HG03135 (cell line): ENCODE results near the gene SAMD3.
"Not testable (repeated sequence)": the region's sequence is repeated elsewhere in the genome, so short reads cannot be mapped to it uniquely, and the experiment has no call there.

Experiments
- ATAC-seq: cut with Tn5 transposase; IDR thresholded peaks from one replicate; pipeline ENCODE4 v1.9.1; 2021; ENCODE audit warnings: mild to moderate bottlenecking, moderate library complexity; ENCODE audit not compliant: unreplicated experiment

SAMD3 gene

GRCh38 chr6:130176378-130176777, 46.4 kb downstream of the SAMD3 start:
- no peak for ATAC-seq

- not testable (repeated sequence) for ATAC-seq
Observed at GRCh38 chr6:130173377-130174004, 49.3 kb downstream of the SAMD3 start.

- ATAC-seq, result not testable (repeated sequence)
Observed at GRCh38 chr6:130170160-130170559, 52.6 kb downstream of the SAMD3 start.

- no peak for ATAC-seq
Observed at GRCh38 chr6:130167655-130168054, 55.1 kb downstream of the SAMD3 start.

GRCh38 chr6:130164251-130164650, 58.5 kb downstream of the SAMD3 start:
- no peak for ATAC-seq

GRCh38 chr6:130163266-130163665, 59.5 kb downstream of the SAMD3 start:
- no peak for ATAC-seq

- ATAC-seq, result no peak
Observed at GRCh38 chr6:130162421-130162820, 60.3 kb downstream of the SAMD3 start.

- no peak for ATAC-seq
Observed at GRCh38 chr6:130161683-130162404, 60.9 kb downstream of the SAMD3 start.

GRCh38 chr6:130159956-130160355, 62.8 kb downstream of the SAMD3 start:
- no peak for ATAC-seq

- ATAC-seq, result no peak
Observed at GRCh38 chr6:130158548-130158947, 64.2 kb downstream of the SAMD3 start.

- no peak for ATAC-seq
Observed at GRCh38 chr6:130158056-130158455, 64.7 kb downstream of the SAMD3 start.

- ATAC-seq, result no peak
Observed at GRCh38 chr6:130156908-130157307, 65.8 kb downstream of the SAMD3 start.

GRCh38 chr6:130152908-130153510, 69.7 kb downstream of the SAMD3 start:
- ATAC-seq, result no peak

GRCh38 chr6:130150906-130151305, 71.8 kb downstream of the SAMD3 start:
- ATAC-seq, result no peak

- not testable (repeated sequence) for ATAC-seq
Observed at GRCh38 chr6:130149016-130149415, 73.7 kb downstream of the SAMD3 start.

- ATAC-seq, result no peak
Observed at GRCh38 chr6:130148181-130148580, 74.6 kb downstream of the SAMD3 start.

GRCh38 chr6:130147111-130147510, 75.6 kb downstream of the SAMD3 start:
- ATAC-seq, result no peak

GRCh38 chr6:130143709-130144108, 79.0 kb downstream of the SAMD3 start:
- no peak for ATAC-seq

GRCh38 chr6:130140084-130140483, 82.7 kb downstream of the SAMD3 start:
- ATAC-seq, result no peak

- ATAC-seq, result peak; percentile 33
Observed at GRCh38 chr6:130138909-130139242, 83.9 kb downstream of the SAMD3 start.

GRCh38 chr6:130138116-130138908, 84.4 kb downstream of the SAMD3 start:
- ATAC-seq, result peak; percentile 79
